Measurements from ENCODE around the gene CCDC12.

CCDC12 gene

DNA sequence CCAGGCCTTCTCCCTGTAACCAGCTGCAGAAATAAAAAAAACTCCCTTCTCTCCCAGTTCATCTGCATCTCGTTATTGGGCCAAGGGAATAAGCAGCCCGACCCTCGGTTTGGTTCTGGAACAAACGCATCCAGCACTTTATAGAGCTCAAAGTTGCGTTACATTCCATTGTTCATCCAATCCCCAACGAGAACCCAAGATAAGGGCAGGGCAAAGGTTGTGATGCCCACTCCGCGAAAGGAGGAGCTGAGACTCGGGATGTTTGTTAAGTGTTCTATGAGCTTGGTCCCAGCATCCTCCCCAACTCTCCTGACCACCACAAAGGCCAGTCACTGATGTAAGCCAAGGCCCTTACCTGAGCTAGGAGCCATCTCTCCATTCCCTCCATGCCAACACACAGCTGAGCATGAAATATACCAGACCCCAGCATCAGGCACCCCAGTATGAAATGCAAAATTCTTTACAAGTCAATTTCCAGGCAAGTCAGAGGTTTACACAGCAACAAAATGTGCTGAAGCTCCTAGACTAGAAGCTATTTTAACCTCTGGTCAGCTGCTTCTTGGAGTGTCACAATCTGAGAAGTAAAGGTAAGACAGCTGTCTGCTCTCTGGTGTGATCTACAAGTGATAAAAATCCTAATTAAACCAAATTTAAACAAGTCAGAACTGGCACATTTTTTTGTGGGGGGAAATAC, 17.9 kb downstream of the CCDC12 start:
- H3K4me3 ChIP-seq (ENCODE audit: low read depth, low read length), result no peak overlapping the region

DNA sequence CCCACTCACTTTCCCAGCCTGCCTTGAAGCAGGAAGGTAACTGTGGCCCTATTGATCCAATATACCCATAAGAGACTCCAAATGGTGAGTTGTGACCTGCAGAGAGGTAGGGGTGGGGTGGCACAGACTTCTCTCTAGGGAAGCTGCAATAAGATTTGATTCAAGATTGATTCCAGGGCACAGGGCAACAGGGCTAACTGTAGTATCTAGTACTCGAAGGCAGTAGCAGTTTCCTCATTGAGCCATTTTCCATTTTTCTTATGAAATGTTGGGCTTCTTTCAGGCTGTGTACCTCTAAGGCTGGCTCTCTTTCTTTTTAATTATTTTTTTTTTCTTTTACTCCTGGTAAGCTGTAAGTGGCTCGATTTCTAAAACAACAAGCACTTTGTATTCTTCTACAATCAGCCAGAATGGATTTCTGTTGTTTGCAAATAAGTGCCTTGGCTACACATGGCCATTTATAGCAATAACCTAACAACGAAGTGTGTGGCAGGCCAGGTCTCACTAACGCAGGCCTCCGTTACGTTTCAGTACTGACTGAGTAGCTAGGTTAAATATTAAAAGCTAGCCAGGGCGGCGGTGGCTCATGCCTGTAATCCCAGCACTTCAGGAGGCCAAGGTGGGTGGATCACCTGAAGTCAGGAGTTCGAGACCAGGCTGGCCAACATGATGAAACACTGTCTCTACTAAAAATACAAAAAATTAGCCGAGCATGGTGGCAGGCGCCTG, 19.3 kb downstream of the CCDC12 start:
- H3K4me3 ChIP-seq (ENCODE audit: low read depth, low read length), result no peak overlapping the region

DNA sequence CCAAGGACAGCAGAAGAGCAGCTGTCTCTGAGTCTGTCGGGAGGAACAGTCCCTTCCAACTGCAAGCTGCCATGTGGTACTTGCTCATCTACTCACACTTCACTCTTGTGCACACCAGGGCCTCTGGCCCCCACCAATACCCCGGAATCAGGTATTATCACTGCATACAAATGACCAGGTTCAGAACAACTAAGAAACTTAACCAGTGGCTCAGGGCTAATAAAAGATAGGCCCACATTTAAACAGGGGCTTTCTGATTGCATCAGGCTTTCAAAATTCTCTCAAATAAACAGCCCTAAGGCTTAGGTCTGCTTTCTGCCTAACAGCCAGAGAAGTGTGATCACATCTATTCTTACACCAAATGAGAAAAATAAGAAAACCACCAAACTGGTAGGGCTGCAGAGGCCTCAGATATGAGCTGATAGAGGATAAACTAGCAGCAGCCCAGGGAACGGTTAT, 20.7 kb downstream of the CCDC12 start:
- H3K4me3 ChIP-seq (ENCODE audit: low read depth, low read length), result no peak overlapping the region

DNA sequence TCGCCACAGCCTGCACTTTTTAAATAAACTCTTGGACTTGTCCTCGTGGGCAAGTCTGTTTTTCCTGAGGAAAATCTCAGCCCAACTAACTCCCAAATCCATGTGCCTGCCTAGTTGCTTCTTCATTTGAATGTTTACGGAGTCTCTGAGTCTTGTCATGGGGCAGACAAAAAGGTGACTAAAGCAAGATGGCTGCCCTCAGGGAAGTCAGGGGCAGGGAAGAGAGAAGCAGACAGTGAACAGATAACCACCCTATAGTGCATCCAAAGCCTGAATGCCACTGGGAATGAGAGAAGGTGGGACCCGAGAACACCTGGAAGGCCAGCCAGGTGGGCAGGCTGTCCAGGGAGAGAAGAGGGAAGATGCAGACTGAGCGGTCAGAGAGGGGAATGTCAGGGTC, 21.4 kb downstream of the CCDC12 start:
- H3K4me3 ChIP-seq (ENCODE audit: low read depth, low read length), result no peak overlapping the region

DNA sequence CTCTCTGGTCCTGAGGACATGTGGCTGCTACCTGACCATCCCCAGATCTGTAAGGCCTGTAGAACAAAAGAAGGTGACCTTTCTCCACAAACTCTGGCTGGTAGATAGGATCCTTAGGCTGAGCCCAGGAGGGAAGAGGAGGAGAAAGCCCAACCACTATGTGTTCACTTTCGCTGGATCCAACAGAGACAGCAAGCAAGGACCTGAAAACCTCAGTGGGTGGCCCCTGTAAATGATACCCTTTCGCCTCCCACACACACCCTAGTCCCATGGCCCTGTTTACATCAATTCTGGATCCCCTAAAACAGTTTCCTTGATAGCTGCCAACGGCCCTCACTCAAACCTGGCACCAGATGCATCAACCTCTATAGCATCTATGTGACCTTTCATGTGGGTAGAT, 22.4 kb downstream of the CCDC12 start:
- H3K4me3 ChIP-seq (ENCODE audit: low read depth, low read length), result no peak overlapping the region

DNA sequence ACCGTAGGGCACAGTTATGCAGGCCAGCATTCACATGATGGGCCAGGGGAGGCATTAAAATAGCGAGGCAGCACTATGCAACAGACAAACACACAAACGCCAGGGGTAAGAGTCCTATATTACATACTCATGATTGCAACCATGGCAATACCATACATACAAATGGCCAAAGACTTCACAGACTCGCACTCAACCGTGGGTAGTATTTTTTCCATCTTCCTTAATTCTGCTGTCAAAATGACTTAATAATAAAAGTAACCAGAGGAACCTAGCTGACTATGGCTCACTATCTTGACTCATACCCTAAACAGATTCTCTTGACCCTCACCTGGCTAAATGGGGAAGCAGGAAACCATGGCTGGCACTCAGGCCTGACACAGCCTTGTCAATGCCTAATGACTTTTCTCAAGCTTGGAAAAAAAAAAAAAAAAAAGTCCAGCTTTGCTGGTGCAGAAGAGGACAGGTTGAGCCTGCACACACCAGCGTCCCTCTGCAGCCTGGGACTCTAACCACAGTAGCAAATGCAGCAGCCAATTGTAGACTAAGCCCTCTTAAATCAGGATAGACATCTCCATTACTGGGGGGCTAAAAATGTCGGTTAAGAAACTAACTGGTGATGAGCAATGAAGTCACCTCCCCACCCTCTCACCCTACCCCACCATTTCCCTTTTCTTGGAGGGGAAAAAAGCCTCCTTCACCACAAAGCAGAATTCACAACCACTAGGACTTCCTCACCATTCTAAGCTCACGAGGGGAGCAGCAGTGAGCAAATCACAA, 23.1 kb downstream of the CCDC12 start:
- no peak overlapping the region for H3K4me3 ChIP-seq (ENCODE audit: low read depth, low read length)

DNA sequence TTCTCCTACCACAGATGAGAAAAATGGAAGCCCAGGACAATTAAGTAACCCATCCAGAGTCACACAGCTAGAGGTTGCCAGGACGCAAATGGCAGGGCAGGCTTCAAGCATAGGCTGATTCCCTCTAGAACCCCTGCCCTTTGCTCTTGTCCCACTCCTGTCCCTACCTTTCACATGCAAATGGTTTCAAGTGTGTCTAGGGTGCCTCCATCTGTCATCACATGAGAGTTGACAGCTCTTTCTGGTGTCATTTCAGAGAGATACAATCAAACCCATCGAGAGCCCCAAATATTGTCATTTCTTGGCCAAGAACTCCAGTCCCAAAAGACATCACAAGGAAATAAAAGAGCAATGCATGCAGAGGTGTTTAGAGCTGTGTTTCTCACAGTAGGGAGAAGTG, 23.7 kb downstream of the CCDC12 start:
- H3K4me3 ChIP-seq (ENCODE audit: low read depth, low read length), result no peak overlapping the region

DNA sequence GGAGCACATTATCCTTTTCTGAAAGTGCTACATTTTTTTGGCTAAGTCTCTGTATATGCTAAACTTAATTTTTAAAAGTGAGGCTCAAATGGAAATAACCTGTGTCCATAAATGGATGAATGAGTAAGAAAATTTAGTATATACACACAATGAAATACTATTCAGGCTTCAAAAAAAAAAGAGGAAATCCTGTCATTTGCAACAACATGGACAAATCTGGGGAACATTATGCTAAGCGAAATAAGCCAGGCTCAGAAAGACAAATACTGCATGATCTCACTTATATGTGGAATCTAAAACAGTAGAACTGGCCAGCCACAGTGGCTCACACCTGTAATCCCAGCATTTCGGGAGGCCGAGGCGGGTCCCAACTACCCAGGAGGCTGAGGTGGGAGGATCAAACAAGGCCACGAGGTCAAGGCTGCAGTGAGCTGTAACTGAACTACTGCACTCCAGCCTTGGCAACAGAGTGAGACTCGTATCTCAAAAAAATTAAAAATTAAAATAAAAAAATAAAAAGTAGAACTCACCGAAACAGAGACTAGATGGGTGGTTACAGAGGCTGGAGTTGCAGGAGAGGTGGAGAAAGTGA, 25.8 kb downstream of the CCDC12 start:
- no peak overlapping the region for H3K4me3 ChIP-seq (ENCODE audit: low read depth, low read length)

DNA sequence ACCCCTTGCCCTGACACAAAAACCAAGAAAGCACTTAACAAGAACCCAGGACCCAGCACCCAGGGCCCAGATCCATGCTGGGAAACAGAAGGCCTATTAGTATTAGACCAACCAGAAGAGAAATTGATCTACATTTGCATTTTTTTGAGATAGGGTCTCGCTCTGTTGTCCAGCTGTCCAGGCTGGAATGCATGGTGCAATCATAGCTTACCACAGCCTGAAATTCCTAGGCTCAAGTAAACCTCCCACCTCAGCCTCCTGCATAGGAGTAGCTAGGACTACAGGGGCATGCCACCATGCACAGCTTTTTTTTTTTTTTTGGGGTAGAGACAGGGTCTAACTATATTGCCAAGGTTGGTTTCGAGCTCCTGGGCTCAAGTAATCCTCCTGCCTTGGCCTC, 26.4 kb downstream of the CCDC12 start:
- no peak overlapping the region for H3K4me3 ChIP-seq (ENCODE audit: low read depth, low read length)

DNA sequence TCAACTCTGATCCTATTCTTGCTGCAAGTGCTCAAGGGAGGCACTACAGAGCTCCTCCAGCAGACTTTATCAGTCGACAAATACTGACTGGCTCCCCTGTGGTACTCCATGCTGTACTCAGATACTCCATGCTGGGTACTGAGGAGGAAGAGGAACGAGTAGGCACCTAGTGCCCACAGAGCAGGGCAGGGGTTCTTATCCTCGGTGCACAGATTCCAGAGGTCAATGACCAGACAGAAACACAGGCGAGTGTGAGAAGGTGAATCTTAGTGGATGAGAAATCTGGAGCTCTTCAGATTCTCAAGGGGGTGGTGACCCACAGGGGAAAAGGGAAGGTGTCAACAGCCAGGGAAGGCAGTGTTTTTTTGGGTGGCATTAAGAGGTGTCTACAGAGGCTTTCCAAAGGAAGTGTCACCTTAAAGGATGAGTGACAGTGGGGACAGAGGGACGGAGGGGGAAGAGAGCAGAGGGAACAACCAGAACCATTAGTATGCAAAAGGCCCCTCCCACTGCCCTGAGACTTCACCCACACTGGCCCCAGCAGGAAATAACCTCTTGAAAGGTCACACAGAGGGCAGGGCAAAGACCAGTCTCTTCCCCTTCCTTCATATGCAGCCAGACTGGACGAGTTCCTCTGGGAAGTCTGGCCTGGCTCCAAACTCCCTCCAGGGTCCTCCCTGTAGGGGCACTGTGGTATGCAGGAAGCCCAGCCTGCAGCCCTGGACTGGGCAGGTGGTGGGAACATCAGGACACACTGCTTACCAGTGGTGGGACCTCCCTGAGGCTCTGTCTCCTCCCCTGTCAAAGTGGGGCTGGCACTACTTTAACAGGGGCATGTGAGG, 27.5 kb downstream of the CCDC12 start:
- H3K4me3 ChIP-seq (ENCODE audit: low read depth, low read length), result no peak overlapping the region

DNA sequence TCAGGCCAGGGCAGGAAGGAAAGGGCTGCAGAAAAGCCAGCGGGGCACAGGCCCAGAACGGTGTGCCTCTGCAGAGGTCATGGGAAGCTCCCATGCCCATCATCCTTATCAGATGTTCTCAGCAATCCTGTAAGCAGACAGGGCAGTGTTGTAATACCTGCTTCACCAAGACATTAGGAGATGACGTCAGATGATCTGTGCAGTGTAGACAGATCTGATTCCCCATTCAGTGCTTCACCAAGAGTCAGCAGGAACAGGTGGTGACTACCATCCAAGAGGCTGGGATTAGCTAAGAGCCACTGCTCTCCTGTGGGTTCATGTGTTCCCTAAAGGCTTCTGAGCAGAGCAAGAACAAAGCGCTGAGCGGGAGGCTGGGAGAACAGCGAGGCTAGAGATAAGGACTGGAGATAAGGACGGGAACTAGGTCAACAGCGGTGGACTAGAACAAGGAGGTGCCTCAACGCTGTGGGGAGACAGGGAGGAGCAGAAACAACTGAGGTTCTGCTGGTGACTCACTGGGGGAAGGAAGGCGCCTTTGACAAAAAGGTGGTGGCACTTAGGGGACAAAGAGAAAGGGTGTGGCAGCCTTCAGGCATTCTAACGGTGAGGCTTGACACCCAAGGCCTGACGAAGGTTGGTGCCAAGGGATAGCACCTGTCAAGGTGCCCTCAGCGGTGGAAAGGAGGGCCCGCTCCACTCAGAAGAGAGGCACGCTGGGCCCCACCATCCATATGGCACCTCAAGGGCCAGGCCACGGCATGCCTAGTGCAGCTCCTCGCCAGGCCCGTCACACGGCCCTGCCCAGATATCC, 28.4 kb downstream of the CCDC12 start:
- H3K4me3 ChIP-seq (ENCODE audit: low read depth, low read length), result no peak overlapping the region

DNA sequence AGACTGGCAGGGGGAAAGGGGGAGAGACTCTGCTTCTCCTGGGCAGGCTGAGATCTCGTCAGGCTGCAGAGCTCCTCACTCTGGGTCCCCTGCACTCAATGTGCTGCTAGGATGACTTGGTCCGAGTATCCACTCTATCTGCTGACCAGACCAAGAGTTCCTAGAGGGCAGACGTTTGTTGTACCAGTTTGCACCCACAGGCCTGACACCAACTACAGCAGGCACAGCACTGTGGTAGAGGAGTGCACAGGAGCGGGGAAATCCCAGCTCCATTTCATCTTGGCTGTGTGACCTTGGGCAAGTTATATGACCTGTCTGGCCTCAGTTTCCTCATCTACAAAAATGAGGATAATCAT, 29.0 kb downstream of the CCDC12 start:
- H3K4me3 ChIP-seq (ENCODE audit: low read depth, low read length), result no peak overlapping the region

DNA sequence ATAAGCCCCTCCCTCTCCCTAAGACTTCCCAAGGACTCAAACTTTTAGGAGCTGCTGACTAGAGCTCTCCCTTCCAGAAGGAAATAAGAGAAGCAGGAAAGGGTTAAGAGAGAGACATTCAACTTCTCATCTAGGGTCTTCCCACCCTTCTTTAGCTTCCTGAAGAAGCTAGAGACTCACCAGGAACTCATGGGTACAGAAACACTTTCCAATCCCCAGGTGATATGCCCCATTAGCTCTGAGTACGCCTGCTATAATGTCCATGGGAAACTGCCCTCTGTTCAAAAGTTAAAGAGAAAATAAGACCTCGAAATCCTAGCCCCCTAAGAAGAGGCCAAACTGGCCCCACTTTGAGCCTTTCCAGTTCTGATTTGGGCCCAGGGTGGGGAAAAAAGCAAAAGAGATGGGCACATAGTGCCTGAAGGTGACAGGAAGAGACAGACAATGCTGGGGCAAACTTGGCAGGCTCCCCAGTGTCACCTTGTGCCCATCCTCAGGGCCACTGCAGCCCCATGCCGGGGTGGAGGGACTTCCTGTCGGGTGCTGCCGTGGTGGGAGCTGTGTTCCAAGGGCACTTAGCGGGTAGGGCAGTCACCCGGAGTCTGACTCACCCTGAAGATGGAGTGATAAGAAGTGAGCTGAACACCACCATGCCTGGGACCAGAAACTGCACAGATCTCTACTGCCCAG, 29.5 kb downstream of the CCDC12 start:
- no peak overlapping the region for H3K4me3 ChIP-seq (ENCODE audit: low read depth, low read length)

DNA sequence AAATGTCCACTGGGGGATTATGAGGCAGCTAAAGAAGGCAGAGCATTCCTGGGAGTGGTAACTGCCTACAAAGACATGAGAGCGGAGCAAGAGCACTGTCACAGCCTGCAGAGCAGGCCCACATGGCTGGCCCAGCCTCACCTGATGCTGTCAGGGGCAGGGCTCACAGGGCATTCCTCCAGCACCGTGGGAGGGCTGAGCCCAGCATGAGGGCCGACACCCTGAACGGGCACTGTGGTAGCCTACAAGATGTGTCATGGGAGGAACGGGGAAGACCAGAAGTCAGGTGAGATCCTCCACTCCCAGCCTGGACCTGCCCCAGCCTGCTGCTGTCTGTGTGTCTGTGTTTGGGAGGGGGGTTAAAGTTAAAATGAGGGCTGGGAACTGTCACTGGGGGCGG, 30.1 kb downstream of the CCDC12 start:
- H3K4me3 ChIP-seq (ENCODE audit: low read depth, low read length), result no peak overlapping the region

DNA sequence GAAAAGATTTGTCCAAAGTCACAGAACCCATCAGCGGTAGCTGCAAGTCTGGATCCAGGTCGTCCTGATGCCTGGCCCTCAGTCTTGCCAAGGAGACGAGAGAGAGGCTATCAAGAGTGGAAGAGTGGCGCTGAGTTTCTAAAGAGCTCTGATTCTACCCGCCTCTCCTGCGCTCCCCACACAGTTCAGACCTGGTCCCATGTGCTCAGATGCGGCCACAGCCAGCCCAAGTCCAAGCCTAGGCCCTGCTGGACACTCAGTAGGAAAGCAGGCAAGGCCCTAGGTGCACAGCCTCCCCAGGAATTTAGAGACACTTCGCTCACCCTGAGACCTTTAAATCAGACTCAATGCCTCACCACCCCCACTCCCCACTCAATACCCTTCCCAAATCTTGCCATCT, 32.4 kb downstream of the CCDC12 start:
- no peak overlapping the region for H3K4me3 ChIP-seq (ENCODE audit: low read depth, low read length)

DNA sequence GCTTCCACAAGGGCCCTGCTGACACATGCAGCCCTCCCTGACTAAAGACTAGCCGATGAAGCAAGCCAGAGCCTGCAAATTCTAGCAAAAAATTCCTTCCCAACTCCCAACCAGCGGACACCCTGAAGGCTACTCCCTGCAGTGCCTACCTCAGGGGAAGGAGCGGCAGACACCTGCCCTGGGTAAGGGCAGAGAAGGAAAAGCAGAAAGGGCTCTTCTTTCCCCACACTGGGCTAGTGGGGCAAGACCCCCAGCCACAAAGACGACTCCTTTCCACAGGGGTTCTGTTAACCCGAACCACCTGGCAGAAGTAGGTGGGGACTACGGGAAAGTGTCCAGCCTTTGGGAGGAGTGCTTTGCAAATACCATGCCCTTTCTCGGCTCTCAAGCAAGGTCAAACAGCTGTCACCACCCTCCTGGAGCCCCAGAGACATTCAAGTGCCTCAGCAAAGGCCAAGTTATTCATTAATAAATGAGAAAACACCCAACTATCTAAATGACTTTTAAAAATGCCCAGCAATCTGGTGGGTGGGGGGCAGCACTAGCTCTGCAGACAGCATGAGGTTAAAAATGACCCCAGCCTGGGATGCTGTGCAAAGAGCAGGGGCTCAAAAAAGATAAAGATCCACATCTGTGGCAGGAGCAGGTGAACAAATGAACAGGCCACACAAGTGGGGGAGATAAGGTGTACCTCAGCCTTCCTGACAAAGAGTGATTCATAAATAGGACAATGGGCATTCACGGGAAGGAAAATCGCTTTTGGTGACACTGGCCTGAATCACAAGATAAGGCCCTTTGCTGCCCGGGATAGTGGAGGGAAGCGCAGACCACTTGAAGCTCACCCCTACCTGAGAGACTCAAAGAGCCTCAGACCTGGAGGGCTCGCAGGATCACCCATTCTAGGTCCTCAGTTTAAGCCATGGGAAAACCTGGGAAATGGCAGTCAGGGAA, 33.0 kb downstream of the CCDC12 start:
- H3K4me3 ChIP-seq (ENCODE audit: low read depth, low read length), result no peak overlapping the region

DNA sequence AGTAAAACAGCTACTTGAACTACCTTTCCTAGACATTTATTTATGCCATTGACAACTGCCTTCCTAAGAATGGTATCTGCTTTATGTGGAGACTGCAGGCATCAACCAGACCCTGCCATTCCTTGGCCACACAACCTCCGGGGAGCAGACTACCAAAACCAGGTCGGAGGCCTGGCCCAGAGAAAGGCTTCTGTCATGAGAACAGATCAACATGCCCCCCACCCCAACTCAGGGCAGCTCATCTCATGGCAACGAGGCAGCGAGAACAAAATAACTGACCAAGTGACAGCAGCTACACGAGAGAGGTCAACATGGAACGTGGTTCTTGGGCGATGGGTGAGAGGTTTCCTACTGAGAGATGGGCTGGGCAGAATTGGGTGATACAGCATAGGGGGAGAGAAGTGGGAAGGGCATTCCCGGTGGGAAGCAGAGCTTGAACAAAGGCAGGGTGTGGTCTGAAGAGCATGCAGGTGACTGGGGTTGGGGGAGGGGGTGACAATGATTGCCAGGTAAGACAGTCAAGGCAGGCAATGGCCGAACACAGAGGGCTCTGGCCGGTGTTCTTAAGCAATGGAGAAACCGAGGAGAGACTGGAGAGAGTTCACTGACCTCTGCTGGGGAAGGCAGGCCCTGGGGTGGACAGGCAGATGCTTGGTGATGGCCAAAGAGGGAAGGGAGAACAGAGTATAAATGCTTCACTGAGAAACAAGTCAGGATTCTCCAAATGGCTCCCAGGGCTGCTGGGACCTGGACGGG, 33.9 kb downstream of the CCDC12 start:
- no peak overlapping the region for H3K4me3 ChIP-seq (ENCODE audit: low read depth, low read length)

All from iPS-11a (cell line).